ENCODE data around the gene CLDN9. TPM values are rescaled to one million over a fixed set of nuclear protein-coding genes. Genes with fewer than 3 reads are reported as not detected.

The CLDN9 gene
- total RNA-seq, 4 donors from 2014 or later = 0.40 TPM; not detected in 3

GRCh38 chr16:2986623-2987188 lies 26.0 kb upstream of the CLDN9 start:
- no peaks in the 10 kb centered on the region for H3K27me3 ChIP-seq
- intact Hi-C loops (cut with DNase I; ENCODE audit: low total_unique reads) (loop anchor here (1.0 kb wide), 1 partner anchor 45 kb away; no protein-coding TSS in a partner anchor), in situ Hi-C loops (cut with MboI; ENCODE audit: low sequenced_read_pairs in 4 of 4) (no loop called here)
- DNase-seq = no peak
- no peaks in the 10 kb centered on the region for H3K36me3 ChIP-seq
- no peak for TF ChIP-seq CTCF (IDR thresholded peaks at IDR 0.05 in 4 of 5, conservative IDR thresholded peaks at IDR 0.05 in 1 of 5)
- no peak for TF ChIP-seq POLR2A (IDR thresholded peaks at IDR 0.05)
- no peaks in the 10 kb centered on the region for H3K9me3 ChIP-seq
- H3K4me3 ChIP-seq = no peak overlapping the region
- peaks cover 20 to 23% of the 10 kb centered on the region in 2 donors for H3K4me1 ChIP-seq
- no peak overlapping the region for H3K27ac ChIP-seq
- no peak for ATAC-seq

- no peak overlapping the region for H3K4me3 ChIP-seq
- TF ChIP-seq POLR2A (IDR thresholded peaks at IDR 0.05) (no peak), CTCF (IDR thresholded peaks at IDR 0.05 in 4 of 5, conservative IDR thresholded peaks at IDR 0.05 in 1 of 5) (no peak)
- ATAC-seq (no peak), DNase-seq (no peak)
- peaks cover 20 to 23% of the 10 kb centered on the region in 2 donors for H3K4me1 ChIP-seq
- in situ Hi-C loops (cut with MboI; ENCODE audit: low sequenced_read_pairs in 4 of 4) = no loop called here
- H3K9me3 ChIP-seq = no peaks in the 10 kb centered on the region
- no peak overlapping the region for H3K27ac ChIP-seq
- no peaks in the 10 kb centered on the region for H3K36me3 ChIP-seq
- no peaks in the 10 kb centered on the region for H3K27me3 ChIP-seq
- intact Hi-C loops (cut with DNase I; ENCODE audit: low total_unique reads) = no loop called here
These were observed 25.4 kb upstream of the CLDN9 start for GRCh38 chr16:2987286-2987685.

DNA sequence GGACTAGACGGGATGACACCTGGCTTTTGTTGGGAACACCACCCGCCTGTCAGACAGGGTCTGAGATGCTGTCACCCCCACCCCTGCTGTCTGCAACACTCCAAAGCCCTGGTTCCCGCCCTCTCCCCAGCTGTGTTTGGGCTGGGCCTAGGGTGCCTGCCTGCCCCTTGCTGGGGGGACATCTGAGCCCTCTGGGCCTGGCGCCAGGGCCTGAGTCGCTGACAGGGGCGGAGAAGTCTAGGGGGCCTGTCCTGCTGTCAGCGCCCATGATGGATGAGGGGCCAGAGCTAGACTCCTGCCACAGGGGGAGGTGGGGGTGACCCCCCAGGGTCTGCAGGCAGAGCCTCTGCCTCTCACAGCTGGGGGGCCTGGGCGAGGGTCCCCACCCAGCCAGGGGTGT lies 24.9 kb upstream of the CLDN9 start:
- intact Hi-C loops (cut with DNase I; ENCODE audit: low total_unique reads) (no loop called here), in situ Hi-C loops (cut with MboI; ENCODE audit: low sequenced_read_pairs in 4 of 4) (no loop called here)
- TF ChIP-seq POLR2A (IDR thresholded peaks at IDR 0.05) (no peak), CTCF (IDR thresholded peaks at IDR 0.05 in 4 of 5, conservative IDR thresholded peaks at IDR 0.05 in 1 of 5) (no peak)
- Histone ChIP-seq H3K36me3 (no peaks in the 10 kb centered on the region), H3K4me3 (no peak overlapping the region), H3K4me1 (peaks cover 20 to 23% of the 10 kb centered on the region in 2 donors), H3K27me3 (no peaks in the 10 kb centered on the region), H3K9me3 (no peaks in the 10 kb centered on the region), H3K27ac (no peak overlapping the region)
- ATAC-seq (no peak), DNase-seq (no peak)

DNA sequence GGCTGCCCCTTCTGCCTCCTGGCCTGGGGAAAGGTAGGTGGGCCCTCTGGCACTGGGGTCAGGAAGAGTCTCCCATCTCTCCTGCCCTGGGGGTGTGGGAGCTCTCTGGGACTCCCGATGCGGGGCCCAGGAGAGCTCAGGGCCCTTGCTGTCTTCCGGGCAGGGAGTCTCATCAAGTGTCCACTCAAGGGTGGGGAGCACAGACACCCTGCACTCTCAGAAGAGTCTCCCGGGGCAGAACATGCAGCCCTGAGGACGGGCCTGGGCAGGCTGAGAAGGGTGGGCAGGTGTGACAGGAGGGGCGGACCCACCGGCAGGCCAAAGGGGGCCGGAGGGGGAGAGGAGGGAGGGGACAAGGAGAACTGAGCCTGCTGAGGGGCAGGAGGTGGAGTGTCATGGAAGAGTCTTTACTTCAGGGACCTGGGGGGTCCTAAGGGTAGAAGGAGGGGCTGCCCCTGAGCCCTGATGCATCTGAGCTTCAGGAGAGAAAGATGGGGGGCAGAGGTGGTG lies 24.1 kb upstream of the CLDN9 start:
- no peaks in the 10 kb centered on the region for H3K36me3 ChIP-seq
- in situ Hi-C loops (cut with MboI; ENCODE audit: low sequenced_read_pairs in 4 of 4) (no loop called here), intact Hi-C loops (cut with DNase I; ENCODE audit: low total_unique reads) (no loop called here)
- TF ChIP-seq CTCF (IDR thresholded peaks at IDR 0.05 in 4 of 5, conservative IDR thresholded peaks at IDR 0.05 in 1 of 5) = no peak
- TF ChIP-seq POLR2A (IDR thresholded peaks at IDR 0.05) = no peak
- H3K27ac ChIP-seq = no peak overlapping the region
- H3K4me1 ChIP-seq = peaks cover 20 to 23% of the 10 kb centered on the region in 2 donors
- DNase-seq = no peak
- no peaks in the 10 kb centered on the region for H3K27me3 ChIP-seq
- H3K9me3 ChIP-seq = no peaks in the 10 kb centered on the region
- no peak overlapping the region for H3K4me3 ChIP-seq
- ATAC-seq = no peak

GRCh38 chr16:2990891-2991290 lies 21.8 kb upstream of the CLDN9 start:
- no peaks in the 10 kb centered on the region for H3K27me3 ChIP-seq
- DNase-seq (no peak), ATAC-seq (no peak)
- H3K4me1 ChIP-seq = peaks cover 2 to 9% of the 10 kb centered on the region in 2 donors
- TF ChIP-seq CTCF (IDR thresholded peaks at IDR 0.05 in 4 of 5, conservative IDR thresholded peaks at IDR 0.05 in 1 of 5) (no peak), POLR2A (IDR thresholded peaks at IDR 0.05) (no peak)
- H3K27ac ChIP-seq = no peak overlapping the region
- H3K9me3 ChIP-seq = no peaks in the 10 kb centered on the region
- intact Hi-C loops (cut with DNase I; ENCODE audit: low total_unique reads) = no loop called here
- H3K4me3 ChIP-seq = no peak overlapping the region
- in situ Hi-C loops (cut with MboI; ENCODE audit: low sequenced_read_pairs in 4 of 4) = no loop called here
- H3K36me3 ChIP-seq = no peaks in the 10 kb centered on the region

Data from gastrocnemius medialis (tissue), 4 donors.